Measurements from ENCODE around the gene SPEN.
"Not testable (repeated sequence)": the region's sequence is repeated elsewhere in the genome, so short reads cannot be mapped to it uniquely, and the experiment has no call there.

Gene SPEN

DNA sequence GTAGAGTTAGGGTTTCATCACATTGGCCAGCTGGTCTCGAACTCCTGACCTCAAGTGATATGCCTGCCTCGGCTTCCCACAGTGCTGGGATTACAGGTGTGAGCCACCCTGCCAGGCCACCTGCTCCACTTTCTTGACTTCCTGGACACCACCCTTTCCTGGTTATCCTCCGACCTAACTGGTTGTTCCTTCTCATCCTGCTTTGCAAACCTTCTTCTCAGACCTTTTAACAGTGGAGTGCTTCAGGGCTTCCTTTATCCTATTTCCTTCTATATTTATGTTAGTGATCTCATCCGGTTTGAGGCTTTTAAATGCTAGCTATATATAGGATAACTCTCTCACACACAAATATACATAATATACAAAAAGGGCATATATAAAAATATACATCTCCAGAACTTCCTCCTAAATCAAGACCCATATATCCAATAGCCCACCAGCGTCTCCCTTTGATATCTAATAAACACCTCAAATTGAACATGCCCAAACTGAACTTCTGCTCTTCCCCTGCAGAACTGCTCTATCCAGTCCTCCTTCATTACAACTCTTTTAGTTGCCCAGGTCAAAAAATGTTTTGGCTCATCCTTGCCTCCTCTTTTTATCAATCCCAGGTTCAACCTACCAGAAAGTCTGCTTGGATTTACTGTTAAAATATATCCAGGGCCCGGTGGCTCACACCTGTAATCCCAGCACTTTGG lies 20.5 kb upstream of the SPEN start:
- Histone ChIP-seq H3K9ac (ENCODE audit: low read length) (no peak overlapping the region), H3K27me3 (ENCODE audit: insufficient read depth, low read length) (no peaks in the 10 kb centered on the region), H3K9me2 (ENCODE audit: low read depth, low read length) (no peaks in the 10 kb centered on the region), H3K79me2 (ENCODE audit: insufficient read depth, low read length) (no peaks in the 10 kb centered on the region), H3K4me1 (ENCODE audit: insufficient read depth, low read length, severe bottlenecking) (peaks cover 38% of the 10 kb centered on the region), H4K20me1 (ENCODE audit: insufficient read depth, low read length) (no peaks in the 10 kb centered on the region), H3K4me3 (ENCODE audit: low read depth, low read length, poor library complexity, severe bottlenecking) (no peak overlapping the region), H3F3A (ENCODE audit: insufficient read depth, low read length) (no peaks in the 10 kb centered on the region; the same call in 1 of the 2 replicates), H3K9me3 (ENCODE audit: low read length) (no peaks in the 10 kb centered on the region), H3K27ac (ENCODE audit: low read depth, low read length, poor library complexity, severe bottlenecking) (peak overlapping the region; percentile 4), H3K36me3 (ENCODE audit: insufficient read depth, low read length) (no peaks in the 10 kb centered on the region), H2AFZ (ENCODE audit: low read length) (no peak overlapping the region), H3K4me2 (ENCODE audit: low read length) (no peak overlapping the region)
- TF ChIP-seq EZH2 (IDR thresholded peaks at IDR 0.05; ENCODE audit: borderline replicate concordance, low read length), result no peak
- TF ChIP-seq, protein P1, sequence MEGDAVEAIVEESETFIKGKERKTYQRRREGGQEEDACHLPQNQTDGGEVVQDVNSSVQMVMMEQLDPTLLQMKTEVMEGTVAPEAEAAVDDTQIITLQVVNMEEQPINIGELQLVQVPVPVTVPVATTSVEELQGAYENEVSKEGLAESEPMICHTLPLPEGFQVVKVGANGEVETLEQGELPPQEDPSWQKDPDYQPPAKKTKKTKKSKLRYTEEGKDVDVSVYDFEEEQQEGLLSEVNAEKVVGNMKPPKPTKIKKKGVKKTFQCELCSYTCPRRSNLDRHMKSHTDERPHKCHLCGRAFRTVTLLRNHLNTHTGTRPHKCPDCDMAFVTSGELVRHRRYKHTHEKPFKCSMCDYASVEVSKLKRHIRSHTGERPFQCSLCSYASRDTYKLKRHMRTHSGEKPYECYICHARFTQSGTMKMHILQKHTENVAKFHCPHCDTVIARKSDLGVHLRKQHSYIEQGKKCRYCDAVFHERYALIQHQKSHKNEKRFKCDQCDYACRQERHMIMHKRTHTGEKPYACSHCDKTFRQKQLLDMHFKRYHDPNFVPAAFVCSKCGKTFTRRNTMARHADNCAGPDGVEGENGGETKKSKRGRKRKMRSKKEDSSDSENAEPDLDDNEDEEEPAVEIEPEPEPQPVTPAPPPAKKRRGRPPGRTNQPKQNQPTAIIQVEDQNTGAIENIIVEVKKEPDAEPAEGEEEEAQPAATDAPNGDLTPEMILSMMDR (IDR thresholded peaks at IDR 0.05; ENCODE audit: low read length), result no peak

DNA sequence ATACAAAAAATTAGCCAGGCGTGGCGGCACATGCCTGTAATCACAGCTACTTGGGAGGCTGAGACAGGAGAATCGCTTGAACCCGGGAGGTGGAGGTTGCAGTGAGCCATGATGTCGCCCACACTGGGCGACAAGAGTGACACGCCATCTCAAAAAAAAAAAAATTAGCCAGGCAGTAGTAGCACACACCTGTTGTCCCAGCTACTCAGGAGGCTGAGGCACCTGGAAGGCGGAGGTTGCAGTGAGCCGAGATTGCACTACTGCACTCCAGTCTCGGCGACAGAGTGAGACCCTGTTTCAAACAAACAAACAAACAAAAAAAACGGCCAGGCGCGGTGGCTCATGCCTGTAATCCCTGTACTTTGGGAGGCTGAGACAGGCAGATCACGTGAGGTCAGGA lies 19.9 kb upstream of the SPEN start:
- H3K9me3 ChIP-seq (ENCODE audit: low read length); H2AFZ ChIP-seq (ENCODE audit: low read length); H3K27me3 ChIP-seq (ENCODE audit: insufficient read depth, low read length); H3K9ac ChIP-seq (ENCODE audit: low read length); H3K4me3 ChIP-seq (ENCODE audit: low read depth, low read length, poor library complexity, severe bottlenecking); H4K20me1 ChIP-seq (ENCODE audit: insufficient read depth, low read length); H3K4me2 ChIP-seq (ENCODE audit: low read length); H3K79me2 ChIP-seq (ENCODE audit: insufficient read depth, low read length); H3F3A ChIP-seq (ENCODE audit: insufficient read depth, low read length); H3K36me3 ChIP-seq (ENCODE audit: insufficient read depth, low read length); H3K9me2 ChIP-seq (ENCODE audit: low read depth, low read length): not testable (repeated sequence)
- Histone ChIP-seq H3K4me1 (ENCODE audit: insufficient read depth, low read length, severe bottlenecking) (peaks cover 44% of the 10 kb centered on the region), H3K27ac (ENCODE audit: low read depth, low read length, poor library complexity, severe bottlenecking) (peak overlapping the region; percentile 4)

DNA sequence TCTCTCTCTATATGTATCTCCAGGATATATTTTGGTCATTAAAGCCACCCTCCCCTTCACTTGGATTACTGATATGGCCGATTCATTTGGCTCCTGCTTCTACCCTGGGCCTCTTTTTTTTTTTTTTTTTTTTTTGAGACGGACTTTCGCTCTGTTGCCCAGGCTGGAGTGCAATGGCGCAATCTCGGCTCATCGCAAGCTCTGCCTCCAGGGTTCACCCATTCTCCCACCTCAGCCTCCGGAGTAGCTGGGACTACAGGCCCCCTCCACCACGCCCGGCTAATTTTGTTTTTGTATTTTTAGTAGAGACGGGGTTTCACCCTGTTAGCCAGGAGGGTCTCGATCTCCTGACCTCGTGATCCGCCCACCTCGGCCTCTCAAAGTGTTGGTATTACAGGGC lies 18.6 kb upstream of the SPEN start:
- H3K9me2 ChIP-seq (ENCODE audit: low read depth, low read length); H3K27me3 ChIP-seq (ENCODE audit: insufficient read depth, low read length); H3K79me2 ChIP-seq (ENCODE audit: insufficient read depth, low read length); H3K4me3 ChIP-seq (ENCODE audit: low read depth, low read length, poor library complexity, severe bottlenecking); H3K9me3 ChIP-seq (ENCODE audit: low read length); H3F3A ChIP-seq (ENCODE audit: insufficient read depth, low read length); H3K36me3 ChIP-seq (ENCODE audit: insufficient read depth, low read length); H4K20me1 ChIP-seq (ENCODE audit: insufficient read depth, low read length); H3K9ac ChIP-seq (ENCODE audit: low read length); H2AFZ ChIP-seq (ENCODE audit: low read length); H3K4me2 ChIP-seq (ENCODE audit: low read length): not testable (repeated sequence)
- peak overlapping the region; percentile 86 for H3K27ac ChIP-seq (ENCODE audit: low read depth, low read length, poor library complexity, severe bottlenecking)
- peaks cover 58% of the 10 kb centered on the region for H3K4me1 ChIP-seq (ENCODE audit: insufficient read depth, low read length, severe bottlenecking)

DNA sequence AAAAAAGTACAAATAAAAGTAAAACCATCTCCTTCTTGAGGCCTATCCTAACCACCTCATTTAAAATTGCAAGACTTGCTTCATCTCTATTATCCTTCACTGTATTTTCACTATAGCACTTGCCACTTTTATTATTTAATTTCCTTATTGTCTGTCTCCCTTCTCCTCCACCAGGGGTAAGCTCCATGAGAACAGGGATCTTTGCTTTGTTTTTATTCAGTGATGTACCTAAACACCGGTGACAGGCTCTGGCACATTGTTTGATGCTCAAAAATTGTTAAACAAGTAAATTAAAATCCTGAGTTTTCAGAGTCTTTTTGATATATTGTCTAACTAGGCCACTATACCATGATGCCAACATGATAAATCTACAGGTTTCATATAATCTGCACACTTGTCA lies 17.2 kb upstream of the SPEN start:
- Histone ChIP-seq H4K20me1 (ENCODE audit: insufficient read depth, low read length) (no peaks in the 10 kb centered on the region), H3F3A (ENCODE audit: insufficient read depth, low read length) (no peaks in the 10 kb centered on the region; the same call in 1 of the 2 replicates), H3K27me3 (ENCODE audit: insufficient read depth, low read length) (no peaks in the 10 kb centered on the region), H3K4me3 (ENCODE audit: low read depth, low read length, poor library complexity, severe bottlenecking) (peak overlapping the region; percentile 4), H3K4me1 (ENCODE audit: insufficient read depth, low read length, severe bottlenecking) (peaks cover 59% of the 10 kb centered on the region), H3K9me2 (ENCODE audit: low read depth, low read length) (no peaks in the 10 kb centered on the region), H3K4me2 (ENCODE audit: low read length) (peak overlapping the region; percentile 44), H3K27ac (ENCODE audit: low read depth, low read length, poor library complexity, severe bottlenecking) (peak overlapping the region; percentile 86), H3K79me2 (ENCODE audit: insufficient read depth, low read length) (no peaks in the 10 kb centered on the region; the same call in 1 of the 2 replicates), H3K36me3 (ENCODE audit: insufficient read depth, low read length) (no peaks in the 10 kb centered on the region), H3K9me3 (ENCODE audit: low read length) (no peaks in the 10 kb centered on the region), H3K9ac (ENCODE audit: low read length) (peak overlapping the region; percentile 29; the same call in 1 of the 2 replicates), H2AFZ (ENCODE audit: low read length) (no peak overlapping the region)
- no peak for TF ChIP-seq EZH2 (IDR thresholded peaks at IDR 0.05; ENCODE audit: borderline replicate concordance, low read length)
- TF ChIP-seq, protein P1 (IDR thresholded peaks at IDR 0.05; ENCODE audit: low read length), result peak; percentile 26; the same call in 1 of the 2 replicates
